SU-DHL-6 (cell line): Measurements from ENCODE around the gene CARD10.
"Not testable (repeated sequence)": the region's sequence is repeated elsewhere in the genome, so short reads cannot be mapped to it uniquely, and the experiment has no call there.

Source experiments
- H2AFZ ChIP-seq: fragments of 200-600 bp; sonication (generic); 2 replicates; pipeline ENCODE4 v1.6.1; 2014; ENCODE audit warnings: low read depth, mild to moderate bottlenecking, moderate library complexity, mixed read lengths, antibody characterized with exemption, low read length; ENCODE audit not compliant: severe bottlenecking
- H3F3A ChIP-seq: fragments of 200-600 bp; shearing (Covaris generic); 2 replicates; pipeline ENCODE4 v1.6.0; 2016; ENCODE audit warnings: antibody characterized with exemption, mild to moderate bottlenecking; ENCODE audit not compliant: insufficient read depth
- H3K27ac ChIP-seq: fragments of 200-600 bp; sonication (generic); 2 replicates; pipeline ENCODE4 v1.5.1; 2016; ENCODE audit warnings: low read depth, mild to moderate bottlenecking, low read length, moderate library complexity, mixed read lengths
- H3K27me3 ChIP-seq: fragments of 200-600 bp; sonication (generic), shearing (Covaris generic); 2 replicates; pipeline ENCODE4 v1.6.0; 2014; ENCODE audit warnings: mild to moderate bottlenecking, low read length
- H3K36me3 ChIP-seq: fragments of 200-600 bp; sonication (generic); 2 replicates; pipeline ENCODE4 v1.6.1; 2014; ENCODE audit warnings: mild to moderate bottlenecking, low read length, mixed read lengths
- H3K4me2 ChIP-seq: fragments of 300-600, 200-600 bp; shearing (Covaris generic), sonication (generic); 2 replicates; pipeline ENCODE4 v1.6.0; 2014; ENCODE audit warnings: low read length, low read depth, mild to moderate bottlenecking; ENCODE audit not compliant: poor library complexity, severe bottlenecking
- H3K4me3 ChIP-seq: fragments of 200-600 bp; sonication (generic); 2 replicates; pipeline ENCODE4 v1.5.1; 2014; ENCODE audit warnings: antibody characterized with exemption, low read length, mild to moderate bottlenecking, mixed read lengths; ENCODE audit not compliant: insufficient read depth, poor library complexity, severe bottlenecking
- H3K79me2 ChIP-seq: fragments of 200-600 bp; sonication (generic); 2 replicates; pipeline ENCODE4 v1.6.1; 2014; ENCODE audit warnings: mild to moderate bottlenecking, low read length, moderate library complexity; ENCODE audit not compliant: insufficient read depth
- H3K9ac ChIP-seq: fragments of 200-600 bp; sonication (generic); 2 replicates; pipeline ENCODE4 v1.7.0; 2014; ENCODE audit warnings: mild to moderate bottlenecking, low read length
- H3K9me2 ChIP-seq: fragments of 200-600 bp; sonication (generic); replicated peaks from 2 replicates; pipeline ENCODE4 v1.6.1; 2014; ENCODE audit warnings: low read length; ENCODE audit not compliant: insufficient read depth
- H3K9me3 ChIP-seq: fragments of 200-600 bp; sonication (generic); 2 replicates; pipeline ENCODE4 v1.6.1; 2014; ENCODE audit warnings: low read length, mixed read lengths; ENCODE audit not compliant: insufficient read depth
- H4K20me1 ChIP-seq: fragments of 200-600 bp; sonication (generic); 2 replicates; pipeline ENCODE4 v1.6.1; 2014; ENCODE audit warnings: low read depth, mild to moderate bottlenecking, antibody characterized with exemption, low read length, moderate library complexity, mixed read lengths
- EZH2phosphoT487 ChIP-seq: fragments of 200-600 bp; sonication (generic), shearing (Covaris generic); conservative IDR thresholded peaks from 2 replicates; pipeline ENCODE4 v1.6.1; 2018; ENCODE audit warnings: mild to moderate bottlenecking, antibody characterized with exemption, low read length, moderate library complexity, mixed read lengths
- TF ChIP-seq, protein P1 (sequence below): fragments of 200-600 bp; sonication (generic); IDR thresholded peaks from one replicate; pipeline ENCODE4 v1.5.1; 2017; ENCODE audit warnings: antibody characterized with exemption, mild to moderate bottlenecking, low read length, moderate library complexity; ENCODE audit not compliant: insufficient read depth, poor library complexity, severe bottlenecking

Gene CARD10

GRCh38 chr22:37471727-37472417, 47.3 kb downstream of the CARD10 start:
- H3K9me2 ChIP-seq: no peaks in the 10 kb centered on the region
- TF ChIP-seq EZH2phosphoT487: no peak
- H3K9me3 ChIP-seq: no peaks in the 10 kb centered on the region
- H3K27ac ChIP-seq: no peak overlapping the region
- no peaks in the 10 kb centered on the region for H3K79me2 ChIP-seq
- H3K36me3 ChIP-seq: 0 out of 2 replicates have a peak, but pooled peaks cover 6% of the 10 kb centered on the region
- no peak overlapping the region for H2AFZ ChIP-seq
- H3K4me3 ChIP-seq: no peak overlapping the region
- H3K9ac ChIP-seq: no peak overlapping the region
- H3K4me2 ChIP-seq: no peak overlapping the region
- no peaks in the 10 kb centered on the region for H3F3A ChIP-seq
- H3K27me3 ChIP-seq: no peaks in the 10 kb centered on the region
- H4K20me1 ChIP-seq: no peaks in the 10 kb centered on the region

GRCh38 chr22:37470087-37470445, 49.1 kb downstream of the CARD10 start:
- no peaks in the 10 kb centered on the region for H3F3A ChIP-seq
- H3K9me3 ChIP-seq: no peaks in the 10 kb centered on the region
- TF ChIP-seq, protein P1, sequence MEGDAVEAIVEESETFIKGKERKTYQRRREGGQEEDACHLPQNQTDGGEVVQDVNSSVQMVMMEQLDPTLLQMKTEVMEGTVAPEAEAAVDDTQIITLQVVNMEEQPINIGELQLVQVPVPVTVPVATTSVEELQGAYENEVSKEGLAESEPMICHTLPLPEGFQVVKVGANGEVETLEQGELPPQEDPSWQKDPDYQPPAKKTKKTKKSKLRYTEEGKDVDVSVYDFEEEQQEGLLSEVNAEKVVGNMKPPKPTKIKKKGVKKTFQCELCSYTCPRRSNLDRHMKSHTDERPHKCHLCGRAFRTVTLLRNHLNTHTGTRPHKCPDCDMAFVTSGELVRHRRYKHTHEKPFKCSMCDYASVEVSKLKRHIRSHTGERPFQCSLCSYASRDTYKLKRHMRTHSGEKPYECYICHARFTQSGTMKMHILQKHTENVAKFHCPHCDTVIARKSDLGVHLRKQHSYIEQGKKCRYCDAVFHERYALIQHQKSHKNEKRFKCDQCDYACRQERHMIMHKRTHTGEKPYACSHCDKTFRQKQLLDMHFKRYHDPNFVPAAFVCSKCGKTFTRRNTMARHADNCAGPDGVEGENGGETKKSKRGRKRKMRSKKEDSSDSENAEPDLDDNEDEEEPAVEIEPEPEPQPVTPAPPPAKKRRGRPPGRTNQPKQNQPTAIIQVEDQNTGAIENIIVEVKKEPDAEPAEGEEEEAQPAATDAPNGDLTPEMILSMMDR: no peak
- TF ChIP-seq EZH2phosphoT487: no peak
- no peak overlapping the region for H2AFZ ChIP-seq
- H4K20me1 ChIP-seq: no peaks in the 10 kb centered on the region
- H3K79me2 ChIP-seq: no peaks in the 10 kb centered on the region
- H3K27ac ChIP-seq: no peak overlapping the region
- H3K4me2 ChIP-seq: no peak overlapping the region
- H3K9me2 ChIP-seq: no peaks in the 10 kb centered on the region
- no peak overlapping the region for H3K4me3 ChIP-seq
- 0 out of 2 replicates have a peak, but pooled peaks cover 6% of the 10 kb centered on the region for H3K36me3 ChIP-seq
- no peaks in the 10 kb centered on the region for H3K27me3 ChIP-seq
- H3K9ac ChIP-seq: no peak overlapping the region

DNA sequence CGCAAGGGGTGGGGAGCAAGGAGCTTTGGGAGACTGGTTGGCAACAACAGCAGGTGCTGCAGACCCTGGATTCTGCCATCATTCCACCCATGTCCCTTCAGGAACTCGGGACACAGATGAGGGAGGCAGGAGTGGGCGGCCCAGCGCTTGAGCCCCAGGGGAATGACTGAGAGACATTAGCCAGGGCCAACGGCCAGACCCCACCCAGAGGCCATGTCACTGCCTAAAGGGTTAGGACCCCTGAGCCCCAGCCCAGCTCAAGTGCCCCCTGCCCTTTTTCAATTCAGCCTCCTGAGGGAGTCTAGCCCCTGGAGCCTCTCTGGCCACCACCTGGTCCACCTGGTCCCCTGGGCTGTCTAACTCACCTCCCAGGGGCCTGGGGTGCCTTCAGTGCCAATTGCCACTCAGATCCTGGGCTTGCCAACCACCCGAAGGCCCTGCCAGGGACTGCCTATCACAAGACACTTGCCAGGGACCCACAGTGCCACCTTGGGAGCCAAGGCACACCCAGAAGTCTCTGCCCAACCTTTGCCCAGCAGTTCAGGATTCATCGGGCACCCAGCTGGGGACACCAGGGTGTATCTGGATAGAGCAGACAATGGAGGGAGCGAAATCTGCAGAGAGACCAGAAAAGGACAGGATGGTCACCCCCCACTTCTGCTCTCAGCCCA, 49.7 kb downstream of the CARD10 start:
- Histone ChIP-seq H3K27ac (no peak overlapping the region), H3K4me3 (no peak overlapping the region), H3K79me2 (no peaks in the 10 kb centered on the region), H3K27me3 (no peaks in the 10 kb centered on the region), H3K9me3 (no peaks in the 10 kb centered on the region), H3K4me2 (no peak overlapping the region), H3F3A (no peaks in the 10 kb centered on the region), H3K9me2 (no peaks in the 10 kb centered on the region), H3K36me3 (0 out of 2 replicates have a peak, but pooled peaks cover 6% of the 10 kb centered on the region), H4K20me1 (no peaks in the 10 kb centered on the region), H3K9ac (no peak overlapping the region), H2AFZ (no peak overlapping the region)
- TF ChIP-seq EZH2phosphoT487: no peak

DNA sequence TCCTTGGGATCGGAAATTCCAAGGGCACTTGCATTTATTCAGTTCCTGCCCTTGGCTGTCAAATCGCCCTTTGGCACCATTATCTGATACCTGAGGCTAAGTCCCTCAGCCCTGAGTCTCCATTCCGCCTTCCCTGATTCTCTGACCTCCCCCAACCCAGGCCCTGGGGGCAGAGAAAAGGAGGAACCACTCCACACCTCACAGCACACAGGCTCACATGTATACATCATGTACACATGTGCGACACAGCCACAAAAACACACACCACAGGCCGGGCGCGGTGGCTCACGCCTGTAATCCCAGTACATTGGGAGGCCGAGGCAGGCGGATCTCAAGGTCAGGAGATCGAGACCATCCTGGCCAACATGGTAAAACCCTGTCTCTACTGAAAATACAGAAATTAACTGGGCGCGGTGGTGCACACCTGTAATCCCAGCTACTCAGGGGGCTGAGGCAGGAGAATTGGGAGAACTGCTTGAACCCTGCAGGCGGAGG, 51.0 kb downstream of the CARD10 start:
- H4K20me1 ChIP-seq, H3K79me2 ChIP-seq, H3K9me2 ChIP-seq, H3K4me3 ChIP-seq, H3K9ac ChIP-seq, H3K4me2 ChIP-seq, H3F3A ChIP-seq, H3K36me3 ChIP-seq, H2AFZ ChIP-seq, H3K27ac ChIP-seq, H3K27me3 ChIP-seq, H3K9me3 ChIP-seq: not testable (repeated sequence)
